SK-N-SH (cell line): ENCODE data around the gene PKP1. TPM values are rescaled to one million over a fixed set of nuclear protein-coding genes. Genes with fewer than 3 reads are reported as not detected.

ENCODE experiments used
- CTCF ChIA-PET: fragments of 300-600, 350-600 bp; formaldehyde crosslinking; extraction: SDS; loops from one replicate; lab custom pipeline; 2021; lab: Yijun Ruan, JAX
- POLR2A ChIA-PET: fragments of 350-600 bp; sonication (Branson Sonifier 250); formaldehyde crosslinking; extraction: SDS; loops from one replicate; lab custom pipeline; 2020; ENCODE audit warnings: antibody characterized with exemption, inconsistent platforms; lab: Yijun Ruan, JAX
- DNase-seq: peaks from one replicate; pipeline ENCODE4 v3.0.0; 2012
- H2AFZ ChIP-seq: fragments of 200-600 bp; sonication (generic); 2 replicates; pipeline ENCODE4 v1.8.1; 2016; ENCODE audit warnings: antibody characterized with exemption, mild to moderate bottlenecking, low read depth
- H3F3A ChIP-seq: fragments of 200-600 bp; sonication (generic); replicated peaks from 2 replicates; pipeline ENCODE3; 2016; ENCODE audit warnings: antibody characterized with exemption, mild to moderate bottlenecking; ENCODE audit not compliant: insufficient read depth
- H3K27ac ChIP-seq, 2 experiments: fragments of 200-500 bp in 1 of 2; fragments of 200-600 bp in 1 of 2; sonication (Bioruptor generic) in 1 of 2; sonication (generic), shearing (Covaris generic) in 1 of 2; 2 replicates each; pipeline versions ENCODE4 v1.5.1 to v1.6.1; 2014 to 2016; ENCODE audit warnings: low read depth in 2 of 2, inconsistent platforms in 1 of 2, low read length in 1 of 2, mild to moderate bottlenecking in 1 of 2, mixed read lengths in 1 of 2
- H3K27me3 ChIP-seq: fragments of 200-600 bp; sonication (generic), shearing (Covaris generic); 2 replicates; pipeline ENCODE4 v1.6.1; 2016; ENCODE audit warnings: mixed run types; ENCODE audit not compliant: insufficient read depth
- H3K36me3 ChIP-seq, 2 experiments: fragments of 200-500 bp in 1 of 2; fragments of 200-600 bp in 1 of 2; sonication (Bioruptor generic) in 1 of 2; sonication (generic) in 1 of 2; replicated peaks in 1 of 2; 2 replicates each; pipeline versions ENCODE3 to v1.5.1; 2014 to 2016; ENCODE audit warnings: low read length in 1 of 2, mild to moderate bottlenecking in 1 of 2; ENCODE audit not compliant: insufficient read depth in 2 of 2, control insufficient read depth in 1 of 2
- H3K4me1 ChIP-seq, 2 experiments: fragments of 200-500 bp in 1 of 2; fragments of 200-600 bp in 1 of 2; sonication (Bioruptor generic) in 1 of 2; sonication (generic), shearing (Covaris generic) in 1 of 2; 2 replicates each; pipeline versions ENCODE4 v1.5.1 to v1.6.1; 2014 to 2016; ENCODE audit warnings: low read depth in 1 of 2, low read length in 1 of 2, mixed run types in 1 of 2; ENCODE audit not compliant: insufficient read depth in 2 of 2, control insufficient read depth in 1 of 2
- H3K4me2 ChIP-seq: fragments of 200-600 bp; sonication (generic), shearing (Covaris generic); 2 replicates; pipeline ENCODE4 v1.6.1; 2017; ENCODE audit warnings: mixed run types
- H3K4me3 ChIP-seq, 2 experiments: fragments of 200-500 bp in 1 of 2; fragments of 200-600 bp in 1 of 2; sonication (Bioruptor generic) in 1 of 2; sonication (generic), shearing (Covaris generic) in 1 of 2; 2 replicates each; pipeline versions ENCODE4 v1.5.1 to v1.8.1; 2014 to 2016; ENCODE audit warnings: low read depth in 2 of 2, inconsistent platforms in 1 of 2, low read length in 1 of 2, mild to moderate bottlenecking in 1 of 2, mixed read lengths in 1 of 2, moderate library complexity in 1 of 2
- H3K79me2 ChIP-seq: fragments of 200-600 bp; sonication (generic); 2 replicates; pipeline ENCODE4 v1.8.1; 2017; ENCODE audit warnings: mild to moderate bottlenecking; ENCODE audit not compliant: insufficient read depth
- H3K9ac ChIP-seq: fragments of 200-600 bp; sonication (generic); 2 replicates; pipeline ENCODE4 v1.6.1; 2017; ENCODE audit warnings: mixed run types
- H3K9me2 ChIP-seq: fragments of 200-600 bp; sonication (generic); 2 replicates; pipeline ENCODE4 v1.6.1; 2017; ENCODE audit warnings: mixed run types
- H3K9me3 ChIP-seq: fragments of 200-600 bp; sonication (generic); 2 replicates; pipeline ENCODE4 v1.6.1; 2017; ENCODE audit warnings: mixed run types, mild to moderate bottlenecking, moderate library complexity
- H4K20me1 ChIP-seq: fragments of 200-600 bp; sonication (generic); 2 replicates; pipeline ENCODE4 v1.6.1; 2017; ENCODE audit warnings: mild to moderate bottlenecking, mixed run types; ENCODE audit not compliant: insufficient read depth
- GABPA ChIP-seq: IDR thresholded peaks from 2 replicates; pipeline ENCODE4 v1.4.0; 2012; ENCODE audit warnings: low read depth, mild to moderate bottlenecking
- WGBS: methylation state at CpG from one replicate; pipeline ENCODE4 v1.1.6; 2017; ENCODE audit warnings: low lambda C conversion rate; 5-methylcytosine and 5-hydroxymethylcytosine counted together
- polyA plus RNA-seq, 3 experiments: library from polyadenylated mRNA; depleted of rRNA; stranded (reverse); fragments of >200 nt; gene quantifications; 2 replicates each; pipeline ENCODE4 v1.2.3, GENCODE V29; 2012
- TF ChIP-seq, protein P1 (sequence below): IDR thresholded peaks from 2 replicates; pipeline ENCODE4; 2012
- TF ChIP-seq, protein P2 (sequence below): IDR thresholded peaks from 2 replicates; pipeline ENCODE4 v1.6.1; 2012; ENCODE audit warnings: mild to moderate bottlenecking, low read depth, low read length, moderate library complexity
- TF ChIP-seq, protein P3 (sequence below): IDR thresholded peaks from 2 replicates; pipeline ENCODE4 v1.4.0; 2012; ENCODE audit warnings: low read depth, borderline replicate concordance

PKP1 gene
- polyA plus RNA-seq, 1 of the 3 experiments (the other 2 are of a cell fraction): not detected

DNA sequence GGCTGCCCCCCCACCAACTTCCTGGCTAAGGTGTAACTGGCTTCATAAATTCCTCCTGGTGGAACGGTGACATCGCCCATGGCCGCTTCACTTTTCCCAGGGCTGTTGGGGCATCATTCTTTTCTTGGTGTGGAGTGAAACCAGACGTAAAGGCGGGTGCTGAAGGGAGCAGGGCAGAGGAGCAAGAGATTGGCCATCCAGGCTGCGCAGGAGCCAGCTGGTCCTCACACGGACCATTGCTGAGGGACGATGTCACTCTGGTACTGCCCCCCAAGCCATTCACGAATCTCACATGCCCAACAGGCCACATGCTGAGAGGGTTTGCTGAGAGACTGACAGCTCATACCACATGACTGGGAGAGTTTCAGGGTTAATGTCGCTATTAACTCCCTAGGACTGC lies 10.5 kb upstream of the PKP1 start:
- Histone ChIP-seq H3K27me3 (no peaks in the 10 kb centered on the region), H2AFZ (no peak overlapping the region), H3K27ac (no peak overlapping the region), H3K4me2 (no peak overlapping the region), H4K20me1 (no peaks in the 10 kb centered on the region), H3K4me3 (no peak overlapping the region), H3K9me3 (no peaks in the 10 kb centered on the region), H3F3A (peaks cover 16% of the 10 kb centered on the region), H3K9ac (no peak overlapping the region), H3K9me2 (no peaks in the 10 kb centered on the region), H3K36me3 (no peaks in the 10 kb centered on the region), H3K79me2 (no peaks in the 10 kb centered on the region), H3K4me1 (peaks cover 31 to 37% of the 10 kb centered on the region in 2 experiments)
- ChIA-PET POLR2A (no interaction called here), CTCF (interaction anchor here (1.7 kb wide), 1 partner anchor 11 kb away, joined by 3 read pairs; no protein-coding TSS in a partner anchor)
- 93% methylated on average over 10 of the region's 10 CpGs for WGBS
- TF ChIP-seq, protein P1, sequence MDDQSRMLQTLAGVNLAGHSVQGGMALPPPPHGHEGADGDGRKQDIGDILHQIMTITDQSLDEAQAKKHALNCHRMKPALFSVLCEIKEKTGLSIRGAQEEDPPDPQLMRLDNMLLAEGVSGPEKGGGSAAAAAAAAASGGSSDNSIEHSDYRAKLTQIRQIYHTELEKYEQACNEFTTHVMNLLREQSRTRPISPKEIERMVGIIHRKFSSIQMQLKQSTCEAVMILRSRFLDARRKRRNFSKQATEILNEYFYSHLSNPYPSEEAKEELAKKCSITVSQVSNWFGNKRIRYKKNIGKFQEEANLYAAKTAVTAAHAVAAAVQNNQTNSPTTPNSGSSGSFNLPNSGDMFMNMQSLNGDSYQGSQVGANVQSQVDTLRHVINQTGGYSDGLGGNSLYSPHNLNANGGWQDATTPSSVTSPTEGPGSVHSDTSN: no peak
- no peak for TF ChIP-seq GABPA
- no peak for DNase-seq

DNA sequence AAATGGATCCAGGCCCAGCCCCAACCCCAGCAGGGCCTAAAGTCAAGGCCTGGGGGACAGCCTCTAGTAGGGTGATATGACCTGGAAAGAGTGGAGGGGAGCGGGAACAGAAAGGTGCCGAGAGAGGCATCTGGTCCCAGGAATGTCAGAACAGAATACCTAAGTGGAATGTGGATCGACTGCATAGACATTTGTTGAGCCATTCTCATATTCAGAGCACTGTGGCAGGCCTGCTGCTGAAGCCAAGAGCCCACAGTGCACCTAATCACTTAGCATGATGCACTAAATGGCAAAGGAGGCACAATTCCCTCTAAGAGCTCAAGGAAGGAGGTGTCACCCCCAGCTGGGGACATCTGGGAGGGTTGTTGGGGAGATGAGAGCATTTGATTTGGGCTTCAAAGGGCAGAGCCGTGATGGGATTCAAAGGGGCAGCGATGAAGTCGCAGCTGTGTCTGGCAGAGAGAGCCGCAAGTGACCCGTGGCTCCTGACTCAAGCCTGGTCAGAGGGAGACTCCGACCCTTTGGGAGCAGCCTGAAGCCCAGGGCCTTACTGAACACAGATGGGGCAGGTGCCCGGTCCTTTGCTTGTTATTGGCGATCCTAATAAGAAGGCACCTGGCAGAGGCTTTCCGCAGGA lies 8.6 kb upstream of the PKP1 start:
- no peak for DNase-seq
- POLR2A ChIA-PET: no interaction called here
- CTCF ChIA-PET: interaction anchor here (1.3 to 2.1 kb wide), 2 partner anchors 20 to 34 kb away, joined by 3 to 8 read pairs; no protein-coding TSS in a partner anchor
- TF ChIP-seq, protein P2, sequence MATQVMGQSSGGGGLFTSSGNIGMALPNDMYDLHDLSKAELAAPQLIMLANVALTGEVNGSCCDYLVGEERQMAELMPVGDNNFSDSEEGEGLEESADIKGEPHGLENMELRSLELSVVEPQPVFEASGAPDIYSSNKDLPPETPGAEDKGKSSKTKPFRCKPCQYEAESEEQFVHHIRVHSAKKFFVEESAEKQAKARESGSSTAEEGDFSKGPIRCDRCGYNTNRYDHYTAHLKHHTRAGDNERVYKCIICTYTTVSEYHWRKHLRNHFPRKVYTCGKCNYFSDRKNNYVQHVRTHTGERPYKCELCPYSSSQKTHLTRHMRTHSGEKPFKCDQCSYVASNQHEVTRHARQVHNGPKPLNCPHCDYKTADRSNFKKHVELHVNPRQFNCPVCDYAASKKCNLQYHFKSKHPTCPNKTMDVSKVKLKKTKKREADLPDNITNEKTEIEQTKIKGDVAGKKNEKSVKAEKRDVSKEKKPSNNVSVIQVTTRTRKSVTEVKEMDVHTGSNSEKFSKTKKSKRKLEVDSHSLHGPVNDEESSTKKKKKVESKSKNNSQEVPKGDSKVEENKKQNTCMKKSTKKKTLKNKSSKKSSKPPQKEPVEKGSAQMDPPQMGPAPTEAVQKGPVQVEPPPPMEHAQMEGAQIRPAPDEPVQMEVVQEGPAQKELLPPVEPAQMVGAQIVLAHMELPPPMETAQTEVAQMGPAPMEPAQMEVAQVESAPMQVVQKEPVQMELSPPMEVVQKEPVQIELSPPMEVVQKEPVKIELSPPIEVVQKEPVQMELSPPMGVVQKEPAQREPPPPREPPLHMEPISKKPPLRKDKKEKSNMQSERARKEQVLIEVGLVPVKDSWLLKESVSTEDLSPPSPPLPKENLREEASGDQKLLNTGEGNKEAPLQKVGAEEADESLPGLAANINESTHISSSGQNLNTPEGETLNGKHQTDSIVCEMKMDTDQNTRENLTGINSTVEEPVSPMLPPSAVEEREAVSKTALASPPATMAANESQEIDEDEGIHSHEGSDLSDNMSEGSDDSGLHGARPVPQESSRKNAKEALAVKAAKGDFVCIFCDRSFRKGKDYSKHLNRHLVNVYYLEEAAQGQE: no peak
- TF ChIP-seq, protein P3, sequence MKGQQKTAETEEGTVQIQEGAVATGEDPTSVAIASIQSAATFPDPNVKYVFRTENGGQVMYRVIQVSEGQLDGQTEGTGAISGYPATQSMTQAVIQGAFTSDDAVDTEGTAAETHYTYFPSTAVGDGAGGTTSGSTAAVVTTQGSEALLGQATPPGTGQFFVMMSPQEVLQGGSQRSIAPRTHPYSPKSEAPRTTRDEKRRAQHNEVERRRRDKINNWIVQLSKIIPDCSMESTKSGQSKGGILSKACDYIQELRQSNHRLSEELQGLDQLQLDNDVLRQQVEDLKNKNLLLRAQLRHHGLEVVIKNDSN: no peak
- TF ChIP-seq, all 33 proteins: peak for 0
- Histone ChIP-seq H3K4me2 (no peak overlapping the region), H3K27me3 (no peaks in the 10 kb centered on the region), H4K20me1 (no peaks in the 10 kb centered on the region), H3K9ac (no peak overlapping the region), H3K9me2 (no peaks in the 10 kb centered on the region), H2AFZ (no peak overlapping the region), H3K27ac (peak overlapping the region in 1 of 2 experiments; percentile 43; a peak in 2 of 4 replicates), H3K36me3 (no peaks in the 10 kb centered on the region), H3K4me1 (peaks cover 13 to 20% of the 10 kb centered on the region in 2 experiments; a peak in 3 of 4 replicates), H3K9me3 (no peaks in the 10 kb centered on the region), H3K4me3 (no peak overlapping the region), H3K79me2 (no peaks in the 10 kb centered on the region), H3F3A (no peaks in the 10 kb centered on the region)
- WGBS: 85% methylated on average over 10 of the region's 12 CpGs
